ENCODE measurements around the gene PWWP2B.
"Not testable (repeated sequence)": the region's sequence is repeated elsewhere in the genome, so short reads cannot be mapped to it uniquely, and the experiment has no call there.

Gene PWWP2B

GRCh38 chr10:132431537-132432175 is 34.7 kb downstream of the PWWP2B start:
- H3K27ac Mint-ChIP-seq: no peak overlapping the region
- H3K9me3 Mint-ChIP-seq: no peaks in the 10 kb centered on the region
- no peaks in the 10 kb centered on the region for H3K36me3 Mint-ChIP-seq (ENCODE audit: low read depth)
- H3K4me3 Mint-ChIP-seq: no peak overlapping the region
- TF ChIP-seq CTCF (IDR thresholded peaks at IDR 0.05): no peak
- peaks cover 18% of the 10 kb centered on the region for H3K4me1 Mint-ChIP-seq
- no peaks in the 10 kb centered on the region for H3K27me3 Mint-ChIP-seq (ENCODE audit: low read depth, poor library complexity)
- no peak for DNase-seq

- no peak overlapping the region for H3K27ac Mint-ChIP-seq
- no peaks in the 10 kb centered on the region for H3K27me3 Mint-ChIP-seq (ENCODE audit: low read depth, poor library complexity)
- TF ChIP-seq CTCF (IDR thresholded peaks at IDR 0.05): no peak
- H3K4me3 Mint-ChIP-seq: no peak overlapping the region
- DNase-seq: no peak
- H3K4me1 Mint-ChIP-seq: peaks cover 18% of the 10 kb centered on the region
- no peaks in the 10 kb centered on the region for H3K9me3 Mint-ChIP-seq
- H3K36me3 Mint-ChIP-seq (ENCODE audit: low read depth): no peaks in the 10 kb centered on the region
These were observed 35.2 kb downstream of the PWWP2B start for GRCh38 chr10:132432176-132432540.

- TF ChIP-seq CTCF (IDR thresholded peaks at IDR 0.05): no peak
- H3K9me3 Mint-ChIP-seq: no peaks in the 10 kb centered on the region
- DNase-seq: no peak
- H3K4me3 Mint-ChIP-seq: no peak overlapping the region
- H3K4me1 Mint-ChIP-seq: peaks cover 26% of the 10 kb centered on the region
- H3K36me3 Mint-ChIP-seq (ENCODE audit: low read depth): no peaks in the 10 kb centered on the region
- peaks cover under 1% of the 10 kb centered on the region for H3K27me3 Mint-ChIP-seq (ENCODE audit: low read depth, poor library complexity)
- H3K27ac Mint-ChIP-seq: no peak overlapping the region
These were observed 36.8 kb downstream of the PWWP2B start for GRCh38 chr10:132433671-132434340.

GRCh38 chr10:132434405-132435005 is 37.5 kb downstream of the PWWP2B start:
- no peaks in the 10 kb centered on the region for H3K9me3 Mint-ChIP-seq
- no peak for TF ChIP-seq CTCF (IDR thresholded peaks at IDR 0.05)
- H3K27ac Mint-ChIP-seq: no peak overlapping the region
- no peak for DNase-seq
- no peaks in the 10 kb centered on the region for H3K36me3 Mint-ChIP-seq (ENCODE audit: low read depth)
- H3K4me3 Mint-ChIP-seq: no peak overlapping the region
- H3K27me3 Mint-ChIP-seq (ENCODE audit: low read depth, poor library complexity): peaks cover 4% of the 10 kb centered on the region
- peaks cover 33% of the 10 kb centered on the region for H3K4me1 Mint-ChIP-seq

- H3K27ac Mint-ChIP-seq; H3K27me3 Mint-ChIP-seq (ENCODE audit: low read depth, poor library complexity); H3K36me3 Mint-ChIP-seq (ENCODE audit: low read depth); H3K4me3 Mint-ChIP-seq; H3K9me3 Mint-ChIP-seq; DNase-seq: not testable (repeated sequence)
- H3K4me1 Mint-ChIP-seq: peaks cover 29% of the 10 kb centered on the region
These were observed 38.3 kb downstream of the PWWP2B start for GRCh38 chr10:132435320-132435719.

- H3K27ac Mint-ChIP-seq; H3K27me3 Mint-ChIP-seq (ENCODE audit: low read depth, poor library complexity); H3K9me3 Mint-ChIP-seq: not testable (repeated sequence)
These were observed 39.1 kb downstream of the PWWP2B start for GRCh38 chr10:132436096-132436495.

More at GRCh38 chr10:132436096-132436495, 39.1 kb downstream of the PWWP2B start:
- peaks cover 26% of the 10 kb centered on the region for H3K4me1 Mint-ChIP-seq
- not testable (repeated sequence) for H3K36me3 Mint-ChIP-seq (ENCODE audit: low read depth); H3K4me3 Mint-ChIP-seq; DNase-seq

All from nephron progenitor cell (in vitro differentiated cells).